GM20431 (cell line): ENCODE measurements around the gene TAF5L.
"Not testable (repeated sequence)": the region's sequence is repeated elsewhere in the genome, so short reads cannot be mapped to it uniquely, and the experiment has no call there.

Experiments
- in situ Hi-C: fragments of 300-500 bp; cut with MseI, MboI; formaldehyde crosslinking; loops from one replicate; pipeline ENCODE4 v1.15.0; 2020; ENCODE audit warnings: low sequenced_read_pairs; ENCODE audit not compliant: unreplicated experiment

TAF5L gene

GRCh38 chr1:229579059-229579673 is 46.8 kb downstream of the TAF5L start:
- in situ Hi-C loops = no loop called here

- in situ Hi-C loops = no loop called here
These were observed 47.5 kb downstream of the TAF5L start for GRCh38 chr1:229578168-229579058.

GRCh38 chr1:229574679-229575442 is 51.1 kb downstream of the TAF5L start:
- in situ Hi-C loops = no loop called here

GRCh38 chr1:229572286-229572685 is 53.6 kb downstream of the TAF5L start:
- in situ Hi-C loops = no loop called here

GRCh38 chr1:229570891-229571516 is 54.9 kb downstream of the TAF5L start:
- in situ Hi-C loops = no loop called here

- in situ Hi-C loops = no loop called here
These were observed 55.6 kb downstream of the TAF5L start for GRCh38 chr1:229570305-229570704.

GRCh38 chr1:229567109-229567868 is 58.6 kb downstream of the TAF5L start:
- in situ Hi-C loops = loop anchor here (10.0 kb wide), 1 partner anchor 48 kb away; no protein-coding TSS in a partner anchor

- in situ Hi-C loops = loop anchor here (10.0 kb wide), 1 partner anchor 51 kb away; no protein-coding TSS in a partner anchor
These were observed 62.2 kb downstream of the TAF5L start for GRCh38 chr1:229563701-229564100.

GRCh38 chr1:229563241-229563640 is 62.7 kb downstream of the TAF5L start:
- in situ Hi-C loops = loop anchor here (10.0 kb wide), 1 partner anchor 52 kb away; no protein-coding TSS in a partner anchor

- in situ Hi-C loops = loop anchor here (10.0 kb wide), 1 partner anchor 52 kb away; no protein-coding TSS in a partner anchor
These were observed 63.2 kb downstream of the TAF5L start for GRCh38 chr1:229562686-229563085.

- in situ Hi-C loops = loop anchor here (10.0 kb wide), 1 partner anchor 54 kb away; no protein-coding TSS in a partner anchor
These were observed 64.8 kb downstream of the TAF5L start for GRCh38 chr1:229561141-229561540.

- in situ Hi-C loops = loop anchor here (10.0 kb wide), 1 partner anchor 55 kb away; no protein-coding TSS in a partner anchor
These were observed 65.8 kb downstream of the TAF5L start for GRCh38 chr1:229560124-229560523.

GRCh38 chr1:229559336-229559801 is 66.6 kb downstream of the TAF5L start:
- in situ Hi-C loops = not testable (repeated sequence)

- in situ Hi-C loops = no loop called here
These were observed 67.2 kb downstream of the TAF5L start, which contains the start of gene ABCB10 for GRCh38 chr1:229558460-229559335. ABCB10 (minus strand) TSS chr1:229558707; CDS start chr1:229558652, 55 bp downstream.

- in situ Hi-C loops = no loop called here
These were observed 68.0 kb downstream of the TAF5L start for GRCh38 chr1:229557913-229558414.

- in situ Hi-C loops = no loop called here
These were observed 68.6 kb downstream of the TAF5L start for GRCh38 chr1:229557200-229557850.

- in situ Hi-C loops = no loop called here
These were observed 70.9 kb downstream of the TAF5L start for GRCh38 chr1:229554886-229555621.
